ENCODE data around the gene TSPOAP1. TPM values are rescaled to one million over a fixed set of nuclear protein-coding genes. Genes with fewer than 3 reads are reported as not detected.

Gene TSPOAP1
- total and polyA plus RNA-seq, 2 of the 4 experiments (the other 2 are of a cell fraction): 0.90 to 1.6 TPM

DNA sequence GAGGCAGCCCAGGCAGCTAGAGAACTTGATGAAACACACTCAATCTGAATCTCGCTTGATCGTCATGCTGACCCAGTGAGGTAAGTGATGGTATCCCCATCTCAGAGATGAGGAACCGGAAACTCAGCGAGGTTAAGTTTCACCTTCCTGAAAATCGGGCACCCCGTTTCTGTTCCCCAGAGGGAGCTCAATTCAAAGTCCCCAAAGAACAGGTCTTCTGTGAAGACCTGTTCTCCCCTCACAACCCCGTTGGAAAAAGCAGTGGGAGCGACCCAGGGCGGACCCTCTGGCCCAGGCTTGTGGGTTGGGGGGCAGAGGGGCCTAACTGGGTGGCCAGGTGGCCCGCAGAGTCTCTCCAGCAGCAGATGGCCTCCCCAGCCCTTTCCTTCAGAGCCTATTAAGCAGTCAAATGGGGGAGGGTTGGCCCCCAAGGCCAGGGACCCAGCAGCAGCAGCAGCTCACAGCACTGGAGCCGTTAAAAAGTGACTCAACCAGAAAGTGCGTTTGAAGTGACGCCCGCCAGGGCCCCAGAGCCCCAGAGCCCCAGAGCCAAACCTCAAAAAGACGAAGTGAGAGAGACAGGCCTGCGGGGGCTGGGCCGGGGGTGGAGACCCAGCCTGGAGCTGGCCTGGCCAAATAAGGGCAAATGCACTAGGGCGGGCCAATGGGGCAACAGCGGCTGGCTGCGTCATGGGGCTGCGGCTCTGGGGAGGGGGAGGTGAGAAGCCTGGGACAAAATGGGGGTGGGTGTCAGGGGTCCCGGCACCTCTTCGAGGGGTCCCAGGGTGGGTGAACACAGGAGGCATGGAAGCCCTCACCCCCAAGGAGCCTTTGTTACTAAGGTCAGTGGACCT is 9.2 kb upstream of the TSPOAP1 start (continued):
- TF ChIP-seq BHLHE40 (IDR thresholded peaks at IDR 0.05; ENCODE audit: low read depth, low read length) (peak; percentile 58), CHD1 (IDR thresholded peaks at IDR 0.05; ENCODE audit: low read depth, low read length) (no peak), CEBPB (IDR thresholded peaks at IDR 0.05; ENCODE audit: low read depth, low read length) (no peak)

DNA sequence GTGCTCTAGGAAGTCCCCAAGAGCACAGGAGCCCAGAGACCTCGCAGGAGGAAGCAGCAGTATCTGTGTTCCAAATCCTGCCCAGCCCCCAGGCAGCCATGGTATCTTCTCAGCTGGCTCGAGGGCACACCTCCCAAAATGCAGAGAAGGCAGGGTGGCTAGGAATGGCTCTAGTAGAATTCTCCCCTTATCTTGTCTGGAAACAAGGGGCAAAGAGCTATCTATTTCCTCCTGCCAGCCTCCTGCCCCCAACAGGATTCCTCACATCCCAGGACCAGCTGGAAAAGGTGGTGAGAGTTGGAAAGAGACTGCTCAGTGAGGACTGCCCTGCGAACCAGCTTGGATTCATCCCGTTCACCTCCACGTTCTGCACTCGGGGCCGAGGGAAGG is 8.6 kb upstream of the TSPOAP1 start:
- DNase-seq (peak; percentile 27), ATAC-seq (ENCODE audit: low read depth) (0 out of 2 replicates have a peak, but pooled peaks have one; percentile 0)
- ChIA-PET POLR2A (ENCODE audit: unreplicated experiment) (interaction anchor here (0.6 to 2.1 kb wide), 2 partner anchors 15 to 682 kb away, joined by 7 to 13 read pairs; partner anchors contain the start of gene SUPT4H1), CTCF (interaction anchor here (1.2 to 1.9 kb wide), 2 partner anchors 9 to 16 kb away, joined by 4 to 6 read pairs; no protein-coding TSS in a partner anchor)
- Histone ChIP-seq H3K9ac (ENCODE audit: low read depth, low read length) (peak overlapping the region; percentile 83), H3K4ac (ENCODE audit: low read depth, low read length) (peak overlapping the region; percentile 100), H3K27me3 (ENCODE audit: control insufficient read depth, insufficient read depth, low read length) (no peaks in the 10 kb centered on the region), H2AK5ac (ENCODE audit: low read depth, low read length) (peak overlapping the region; percentile 100), H3K23ac (ENCODE audit: low read depth, low read length) (peak overlapping the region; percentile 96), H3K9me1 (ENCODE audit: insufficient read depth, low read length) (peaks cover 34% of the 10 kb centered on the region), H2AK9ac (replicated peaks; ENCODE audit: low read depth, low read length, poor library complexity) (peak overlapping the region; percentile 98), H3K4me2 (ENCODE audit: low read depth, low read length) (peak overlapping the region; percentile 43), H2BK5ac (ENCODE audit: low read depth, low read length, poor library complexity, severe bottlenecking) (peak overlapping the region; percentile 95), H3K14ac (replicated peaks; ENCODE audit: low read depth, low read length) (peak overlapping the region; percentile 99), H4K8ac (ENCODE audit: low read depth in 2 of 2, low read length in 2 of 2) (peak overlapping the region; percentile 93 to 98), H3K18ac (ENCODE audit: low read depth, low read length) (peak overlapping the region; percentile 99), H3K4me1 (ENCODE audit: control insufficient read depth, insufficient read depth, low read length) (peaks cover 38% of the 10 kb centered on the region), H4K91ac (ENCODE audit: insufficient read depth, low read depth, low read length) (peak overlapping the region; percentile 98), H2BK120ac (ENCODE audit: low read depth, low read length) (peak overlapping the region; percentile 98), H3K9me3 (ENCODE audit: control insufficient read depth, insufficient read depth, low read length) (no peaks in the 10 kb centered on the region), H3K4me3 (ENCODE audit: insufficient read depth, low read depth, low read length) (no peak overlapping the region), H2BK15ac (ENCODE audit: low read depth, low read length) (peak overlapping the region; percentile 100), H3K27ac (ENCODE audit: insufficient read depth, low read length) (peak overlapping the region; percentile 95), H4K20me1 (ENCODE audit: insufficient read depth, low read length) (no peaks in the 10 kb centered on the region), H2BK20ac (ENCODE audit: low read depth, low read length) (peak overlapping the region; percentile 94), H2AFZ (replicated peaks; ENCODE audit: low read length, poor library complexity) (peak overlapping the region; percentile 90), H3K56ac (ENCODE audit: extremely low read depth, insufficient read depth, low read length) (peak overlapping the region; percentile 92), H4K5ac (ENCODE audit: low read depth, low read length) (peak overlapping the region; percentile 100), H3K36me3 (ENCODE audit: control insufficient read depth, insufficient read depth, low read length) (no peaks in the 10 kb centered on the region), H3K79me1 (ENCODE audit: low read depth in 1 of 2, low read length in 2 of 2) (peaks cover 12 to 24% of the 10 kb centered on the region in 2 experiments)
- intact Hi-C loops (cut with micrococcal nuclease): no loop called here
- in situ Hi-C loops (cut with MboI; ENCODE audit: low sequenced_read_pairs): loop anchor here (25.0 kb wide), 1 partner anchor 475 kb away; the partner anchor contains the start of gene MRPS23
- no CpG with 5 or more reads among the region's 7 CpGs for WGBS, 2 experiments (ENCODE audit: extremely low coverage in 2 of 2, insufficient read length in 1 of 2)
- TF ChIP-seq CEBPB (IDR thresholded peaks at IDR 0.05; ENCODE audit: low read depth, low read length) (no peak), SMC3 (IDR thresholded peaks at IDR 0.05; ENCODE audit: low read depth, low read length) (no peak), NFE2L2 (IDR thresholded peaks at IDR 0.05; ENCODE audit: low read depth, low read length) (no peak)
- BruUV-seq (replicated peaks): no TSS peak
- dilution Hi-C loops (cut with HindIII; ENCODE audit: low sequenced_read_pairs, unreplicated experiment): no loop called here

Data from IMR-90 (cell line).